GM13977 (cell line): ENCODE measurements around the gene NLRC5.

Source experiments
- DNase-seq: peaks from one replicate; pipeline ENCODE4 v3.0.0; 2012; ENCODE audit warnings: low spot score
- in situ Hi-C: fragments of 300-500 bp; cut with MboI; formaldehyde crosslinking; loops from one replicate; pipeline ENCODE4 v1.12.0; 2022; ENCODE audit warnings: low sequenced_read_pairs, low pct_unique_long_range_greater_than_20kb, mixed read lengths, inconsistent platforms; ENCODE audit not compliant: unreplicated experiment
- TF ChIP-seq, protein P1 (sequence below): IDR thresholded peaks from 2 replicates; pipeline ENCODE4 v1.5.1; 2012; ENCODE audit warnings: mild to moderate bottlenecking, control low read depth; ENCODE audit not compliant: insufficient read depth; ENCODE audit errors: extremely low read depth, missing control alignments

Gene NLRC5

DNA sequence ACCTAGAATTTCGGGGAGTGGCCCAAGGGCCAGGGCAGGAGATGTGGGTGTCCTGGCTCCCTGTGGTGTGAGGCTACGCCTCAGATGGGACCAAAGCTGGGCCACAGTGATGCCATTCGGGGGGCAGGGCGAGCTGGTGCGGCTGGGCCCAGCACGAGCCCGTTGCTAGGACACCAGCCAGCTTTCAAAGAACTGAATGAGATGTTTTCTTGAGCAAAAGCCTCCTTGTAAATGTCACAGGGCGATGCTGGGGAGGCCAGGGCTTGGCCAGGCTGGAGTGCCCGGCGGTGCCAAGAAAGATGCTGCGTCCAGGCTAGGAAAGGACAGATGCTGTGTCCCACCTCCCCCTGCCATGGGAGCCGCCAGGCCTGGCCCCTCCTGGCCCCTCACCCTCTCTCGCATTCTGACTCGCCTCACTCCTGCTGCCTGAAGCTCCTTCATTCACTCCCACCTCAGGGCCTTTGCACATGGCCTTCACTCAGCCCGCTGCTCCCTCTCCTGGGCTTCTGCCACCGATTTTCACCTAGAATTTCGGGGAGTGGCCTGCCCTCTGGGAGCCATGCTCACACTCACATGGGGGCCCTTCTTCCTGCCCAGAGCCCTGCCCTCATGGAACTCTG lies 142.1 kb downstream of the NLRC5 start:
- TF ChIP-seq, protein P1, sequence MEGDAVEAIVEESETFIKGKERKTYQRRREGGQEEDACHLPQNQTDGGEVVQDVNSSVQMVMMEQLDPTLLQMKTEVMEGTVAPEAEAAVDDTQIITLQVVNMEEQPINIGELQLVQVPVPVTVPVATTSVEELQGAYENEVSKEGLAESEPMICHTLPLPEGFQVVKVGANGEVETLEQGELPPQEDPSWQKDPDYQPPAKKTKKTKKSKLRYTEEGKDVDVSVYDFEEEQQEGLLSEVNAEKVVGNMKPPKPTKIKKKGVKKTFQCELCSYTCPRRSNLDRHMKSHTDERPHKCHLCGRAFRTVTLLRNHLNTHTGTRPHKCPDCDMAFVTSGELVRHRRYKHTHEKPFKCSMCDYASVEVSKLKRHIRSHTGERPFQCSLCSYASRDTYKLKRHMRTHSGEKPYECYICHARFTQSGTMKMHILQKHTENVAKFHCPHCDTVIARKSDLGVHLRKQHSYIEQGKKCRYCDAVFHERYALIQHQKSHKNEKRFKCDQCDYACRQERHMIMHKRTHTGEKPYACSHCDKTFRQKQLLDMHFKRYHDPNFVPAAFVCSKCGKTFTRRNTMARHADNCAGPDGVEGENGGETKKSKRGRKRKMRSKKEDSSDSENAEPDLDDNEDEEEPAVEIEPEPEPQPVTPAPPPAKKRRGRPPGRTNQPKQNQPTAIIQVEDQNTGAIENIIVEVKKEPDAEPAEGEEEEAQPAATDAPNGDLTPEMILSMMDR: no peak
- no peak for DNase-seq
- in situ Hi-C loops: no loop called here

DNA sequence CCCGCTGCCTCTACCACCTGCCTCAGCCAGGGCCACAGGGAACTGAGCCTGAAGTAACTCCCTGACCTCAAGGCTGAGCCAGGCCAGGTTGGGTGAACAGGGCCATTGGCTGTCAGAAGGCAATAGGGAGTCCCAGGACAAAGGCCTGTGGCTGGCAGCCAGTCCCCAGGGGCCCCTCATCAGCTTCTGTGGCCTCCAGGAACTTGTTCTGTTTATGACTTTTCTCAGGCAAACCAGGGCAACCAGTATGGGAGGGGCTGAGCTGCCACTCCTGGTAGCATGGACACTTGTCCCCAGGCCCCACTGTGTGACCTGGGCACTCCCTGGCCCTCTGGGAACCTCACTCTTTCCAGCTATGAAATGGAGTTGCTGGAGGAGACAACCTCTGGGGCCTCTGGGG lies 143.1 kb downstream of the NLRC5 start:
- no peak for DNase-seq
- in situ Hi-C loops: no loop called here

DNA sequence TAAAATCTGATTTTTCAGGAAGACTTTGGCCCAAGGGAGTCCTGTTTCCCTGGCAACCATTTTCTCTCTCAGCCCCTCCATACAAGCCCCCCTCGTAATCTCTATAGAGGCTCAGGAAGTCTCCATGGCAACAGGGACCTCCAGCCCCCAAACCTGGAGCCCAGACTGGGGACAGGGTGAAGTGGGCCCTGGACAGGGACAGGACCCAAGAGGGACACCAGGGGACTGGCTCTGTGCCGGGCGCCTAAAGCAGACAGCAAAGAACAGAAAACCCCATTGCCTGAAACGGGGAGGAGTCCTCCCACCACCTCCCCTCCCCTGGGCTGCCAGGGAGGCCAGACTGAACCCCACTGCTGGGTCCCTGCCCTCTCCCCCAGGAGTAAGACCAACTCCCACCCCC lies 143.7 kb downstream of the NLRC5 start:
- in situ Hi-C loops: no loop called here
- TF ChIP-seq, protein P1: no peak
- no peak for DNase-seq

More for the DNA sequence above, 143.1 kb downstream of the NLRC5 start:
- TF ChIP-seq, protein P1: no peak
